IMR-90 (cell line): ENCODE data around the gene MRPL10.

Source experiments
- CEBPB ChIP-seq: IDR thresholded peaks from 2 replicates; pipeline ENCODE4 v1.6.1; 2012; ENCODE audit warnings: low read depth, low read length, improper control_type of control experiment
- CTCF ChIP-seq: conservative IDR thresholded peaks from 2 replicates; pipeline ENCODE4 v1.5.1; 2012; ENCODE audit warnings: mild to moderate bottlenecking, low read depth, low read length, improper control_type of control experiment
- POLR2A ChIP-seq: IDR thresholded peaks from 2 replicates; pipeline ENCODE4 v1.6.1; 2012; ENCODE audit warnings: mild to moderate bottlenecking, low read depth, low read length
- SMC3 ChIP-seq: fragments of 150-350 bp; IDR thresholded peaks from 2 replicates; pipeline ENCODE4 v1.6.1; 2016; ENCODE audit warnings: low read depth, mild to moderate bottlenecking, antibody characterized with exemption, low read length, moderate library complexity

GRCh38 chr17:47812146-47812920 lies 19.0 kb downstream of the MRPL10 start:
- TF ChIP-seq CTCF (no peak), CEBPB (no peak), SMC3 (no peak), POLR2A (no peak)
